Measurements from ENCODE around the gene CCSER1.
"Not testable (repeated sequence)": the region's sequence is repeated elsewhere in the genome, so short reads cannot be mapped to it uniquely, and the experiment has no call there.

The CCSER1 gene

DNA sequence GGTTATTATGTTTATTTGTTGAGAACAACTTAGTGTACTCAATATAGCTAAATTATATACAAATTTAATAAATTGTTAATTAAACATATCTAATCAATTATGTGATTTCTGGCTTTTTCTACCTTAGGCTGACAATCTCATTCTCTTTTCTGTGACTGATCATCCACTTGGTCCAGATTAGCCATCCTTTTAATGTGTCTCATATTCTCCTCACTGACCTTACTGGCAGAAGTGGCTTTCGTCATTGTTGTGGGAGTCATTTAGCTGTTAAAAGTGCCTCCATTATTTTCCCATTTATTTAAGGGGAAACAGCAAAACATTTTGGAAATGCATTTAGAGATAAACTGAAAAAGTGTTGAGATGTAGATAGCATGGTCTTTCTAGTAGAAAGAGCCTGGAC, 172.2 kb downstream of the CCSER1 start:
- no peak for DNase-seq (ENCODE audit: low read depth)

DNA sequence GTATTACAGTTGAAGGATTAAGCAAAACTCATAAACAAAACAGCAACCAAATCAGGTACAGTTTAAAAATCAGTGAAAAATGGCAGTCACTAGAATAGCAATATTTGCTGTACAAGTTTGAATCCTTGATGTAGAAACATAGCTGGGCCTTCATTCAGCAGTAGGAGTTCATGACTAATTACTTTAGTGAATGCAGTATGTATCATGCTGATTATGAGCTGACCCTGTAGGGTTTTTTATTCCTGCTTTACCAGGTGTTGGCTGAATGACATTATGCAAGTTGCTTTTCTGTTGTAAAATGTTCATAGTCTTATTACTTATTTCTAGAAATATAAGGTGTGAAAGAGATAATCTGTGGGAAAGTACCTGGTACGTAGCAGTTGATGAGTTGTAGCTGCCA, 179.6 kb downstream of the CCSER1 start:
- DNase-seq (ENCODE audit: low read depth), result no peak

DNA sequence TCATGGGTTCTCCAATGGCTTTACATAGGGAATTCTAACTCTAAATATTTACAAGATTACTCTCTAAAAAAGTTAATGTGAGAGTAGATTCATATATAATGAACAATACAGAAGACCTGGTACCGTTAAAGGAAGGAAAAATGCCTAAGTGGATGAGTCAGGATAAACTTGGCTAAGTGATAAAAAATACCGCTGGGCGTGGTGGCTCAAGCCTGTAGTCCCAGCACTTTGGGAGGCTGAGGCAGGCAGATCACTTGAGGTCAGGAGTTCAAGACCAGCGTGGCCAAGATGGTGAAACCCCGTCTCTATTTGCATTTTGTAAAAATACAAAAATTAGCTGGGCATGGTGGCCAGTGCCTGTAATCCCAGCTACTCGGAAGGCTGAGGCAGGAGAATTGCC, 189.9 kb downstream of the CCSER1 start:
- not testable (repeated sequence) for DNase-seq (ENCODE audit: low read depth)

DNA sequence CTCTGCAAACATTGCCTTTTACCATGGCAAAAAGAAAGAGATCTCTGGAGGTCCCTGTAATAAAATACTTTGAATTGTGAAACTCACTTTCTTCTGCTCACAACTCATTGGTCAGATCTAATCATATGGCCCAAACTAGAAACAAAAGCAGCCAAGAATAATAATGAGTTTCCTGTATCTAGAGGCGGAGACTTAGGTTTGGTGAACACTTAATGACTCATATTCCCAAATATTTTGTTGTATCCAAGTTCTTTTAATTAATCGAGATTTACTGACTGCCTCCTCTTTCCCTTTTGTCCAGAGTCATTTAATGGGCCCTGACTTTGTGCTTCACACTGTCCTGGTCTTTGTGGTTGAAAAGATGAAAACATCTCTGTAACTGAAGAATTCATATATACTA, 190.6 kb downstream of the CCSER1 start:
- DNase-seq (ENCODE audit: low read depth), result no peak

DNA sequence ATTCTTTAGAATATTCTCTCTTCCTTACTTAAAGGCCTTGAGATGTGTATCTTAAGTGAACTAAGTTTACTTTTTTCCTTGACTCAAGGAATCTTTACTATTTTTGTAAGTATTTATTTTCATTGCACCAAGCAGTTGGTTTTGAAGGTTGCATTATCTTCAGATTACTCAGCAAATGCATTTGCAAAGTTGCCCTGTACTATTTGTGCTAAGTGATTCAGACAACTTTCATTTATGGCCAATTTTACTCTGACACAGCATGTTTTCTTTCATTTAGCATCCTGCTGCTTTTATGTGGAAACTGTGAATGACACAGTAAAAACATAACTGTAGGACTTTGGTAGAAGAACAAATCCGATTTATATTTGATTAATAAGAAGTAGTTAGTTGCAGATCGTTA, 191.0 kb downstream of the CCSER1 start:
- DNase-seq (ENCODE audit: low read depth), result no peak

DNA sequence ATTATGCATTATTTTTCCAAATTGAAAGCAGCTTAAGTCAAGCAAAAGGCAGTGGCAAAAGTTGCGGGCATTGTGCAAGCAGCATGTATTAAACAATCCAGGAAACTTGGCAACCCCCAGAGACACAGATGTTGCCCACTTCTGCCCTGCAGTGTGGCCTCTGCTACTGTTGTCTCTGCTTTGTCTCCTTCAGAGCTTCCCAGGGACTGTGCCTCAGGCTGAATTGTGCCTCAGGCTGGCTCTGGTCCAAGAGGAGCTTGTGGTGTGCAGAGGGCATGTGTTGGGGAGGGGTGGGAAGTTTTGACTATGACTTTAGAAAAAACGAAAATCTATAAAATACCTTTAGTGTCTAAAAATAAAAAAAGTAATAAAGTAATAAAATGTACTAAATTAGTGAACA, 201.4 kb downstream of the CCSER1 start:
- no peak for DNase-seq (ENCODE audit: low read depth)

DNA sequence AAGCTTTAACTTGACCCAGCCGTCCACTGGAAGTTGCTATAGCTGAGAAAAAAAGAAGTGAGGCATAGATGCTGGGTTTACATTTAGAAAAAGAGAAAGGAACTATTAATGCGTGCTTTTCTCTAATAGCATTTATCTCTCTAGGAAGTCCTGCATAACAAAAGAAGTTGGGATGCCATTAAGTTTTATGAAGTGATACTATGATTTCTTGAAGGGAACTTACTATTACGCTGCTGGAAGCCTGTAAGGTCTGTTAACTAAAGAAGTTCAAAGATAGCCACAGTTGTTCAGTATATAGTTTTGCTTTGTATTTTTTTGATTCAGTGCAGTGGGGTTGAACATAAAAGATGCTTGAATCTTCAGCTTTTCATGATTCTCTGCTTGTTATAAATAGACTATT, 203.4 kb downstream of the CCSER1 start:
- no peak for DNase-seq (ENCODE audit: low read depth)

DNA sequence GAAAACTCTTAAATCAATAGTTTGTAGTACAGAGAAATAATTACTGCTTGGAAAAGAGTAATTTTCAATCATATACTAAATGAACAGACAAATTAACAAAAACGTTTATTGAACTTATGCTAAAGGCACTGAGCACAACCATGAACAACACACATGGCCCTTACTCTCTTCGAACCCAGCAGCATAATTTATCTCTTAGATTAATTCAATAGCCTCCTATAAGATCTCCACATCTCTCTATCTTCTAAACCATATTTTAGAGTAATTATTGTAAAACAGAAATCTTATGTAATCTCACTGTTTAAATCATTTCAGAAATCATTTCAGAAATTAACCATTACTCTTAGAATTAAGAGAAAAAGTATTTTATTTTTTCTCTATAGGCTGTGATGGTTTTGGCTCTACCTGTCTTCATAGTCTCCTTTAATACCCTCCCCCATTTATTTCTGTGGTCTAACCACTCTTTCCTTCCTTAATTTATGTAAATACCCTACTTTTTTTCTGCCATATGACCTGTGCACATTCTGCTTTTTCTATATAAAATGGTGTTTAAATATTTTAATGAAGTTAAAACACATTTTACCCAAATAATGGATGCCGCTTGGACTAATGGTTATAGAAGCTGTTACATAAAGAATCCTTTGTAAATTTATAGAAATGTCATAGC, 218.5 kb downstream of the CCSER1 start:
- DNase-seq (ENCODE audit: low read depth), result no peak

DNA sequence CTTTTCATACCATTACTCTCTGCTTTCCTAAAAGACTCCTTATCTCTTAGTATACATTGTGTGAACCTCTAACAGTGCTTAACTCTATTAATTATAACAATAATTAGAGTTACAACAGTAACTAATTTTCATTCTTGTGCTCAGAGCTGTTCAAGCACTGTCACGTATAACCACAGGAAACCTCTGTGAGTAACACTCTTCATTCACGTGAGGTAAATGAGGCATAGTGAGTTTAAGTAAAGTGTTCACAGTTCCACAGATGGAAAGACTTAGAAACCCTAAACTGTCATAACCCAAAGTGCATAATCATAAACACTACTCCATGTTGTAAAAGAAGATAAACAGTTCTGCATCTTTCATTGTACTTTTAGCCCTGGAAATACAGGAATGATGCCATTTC, 222.4 kb downstream of the CCSER1 start:
- DNase-seq (ENCODE audit: low read depth), result no peak

DNA sequence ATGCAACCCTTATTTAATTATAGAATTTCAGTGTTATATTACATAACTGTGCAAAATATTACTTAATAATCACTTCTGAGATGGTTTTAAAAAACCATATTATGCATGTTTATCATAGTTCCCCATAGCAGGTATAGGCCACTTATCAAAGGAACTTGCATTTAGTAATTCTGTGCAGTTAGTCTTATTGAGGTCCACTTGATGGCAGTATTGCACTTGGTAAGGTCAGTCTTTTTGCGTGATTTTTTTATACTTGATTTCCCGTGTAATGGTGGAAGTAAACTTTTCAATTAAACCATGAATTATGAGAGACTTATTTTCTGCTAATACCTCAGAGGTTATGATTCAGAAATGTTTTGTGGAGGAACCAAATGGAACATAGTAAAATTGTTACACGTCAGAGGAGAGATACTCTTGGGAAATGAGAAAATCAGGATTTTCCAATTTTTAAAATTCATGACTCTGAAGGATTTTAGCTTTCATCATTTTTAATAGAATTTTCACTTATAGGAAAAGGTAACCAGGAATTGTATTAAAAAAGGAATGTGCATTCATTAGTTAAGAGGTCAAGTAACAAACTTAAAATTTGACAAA, 230.0 kb downstream of the CCSER1 start:
- DNase-seq (ENCODE audit: low read depth), result no peak

DNA sequence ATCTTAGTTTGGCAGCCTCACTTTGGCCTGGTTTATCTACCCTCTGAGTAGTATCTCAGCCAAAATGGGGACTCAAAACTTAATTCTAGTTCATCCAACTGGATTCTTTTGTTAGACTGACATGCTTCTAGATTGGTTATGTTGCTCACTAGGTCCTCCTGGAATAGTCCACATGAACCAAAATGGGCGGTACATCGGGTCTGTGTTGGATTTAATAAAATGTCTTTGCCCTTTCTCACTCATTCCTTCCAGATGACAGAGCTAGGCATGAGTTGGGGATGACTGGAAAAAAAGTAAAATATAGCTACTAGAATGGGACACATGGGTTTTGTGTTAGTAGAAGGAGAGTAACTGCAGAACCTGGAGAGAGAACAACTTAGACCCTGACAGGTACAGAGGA, 247.9 kb downstream of the CCSER1 start:
- DNase-seq (ENCODE audit: low read depth), result no peak

DNA sequence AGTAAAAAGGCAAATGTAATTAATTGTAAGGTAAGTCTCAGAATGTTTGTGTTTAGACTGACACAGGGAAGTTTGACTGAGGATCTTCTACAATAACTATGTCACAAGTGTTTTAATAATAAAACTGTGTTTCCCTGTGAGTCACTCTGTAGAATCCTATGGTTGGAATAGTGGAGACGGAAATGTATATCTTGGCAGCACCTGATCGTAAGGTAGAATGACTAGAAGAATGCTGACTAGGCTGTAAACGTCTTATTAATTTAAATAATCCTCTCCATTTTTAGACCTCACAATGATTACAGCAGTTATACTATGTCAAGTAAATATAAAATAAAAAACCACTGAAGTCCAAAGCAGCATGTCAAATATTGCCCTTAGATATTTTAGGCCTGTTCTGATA, 266.0 kb downstream of the CCSER1 start:
- no peak for DNase-seq (ENCODE audit: low read depth)

DNA sequence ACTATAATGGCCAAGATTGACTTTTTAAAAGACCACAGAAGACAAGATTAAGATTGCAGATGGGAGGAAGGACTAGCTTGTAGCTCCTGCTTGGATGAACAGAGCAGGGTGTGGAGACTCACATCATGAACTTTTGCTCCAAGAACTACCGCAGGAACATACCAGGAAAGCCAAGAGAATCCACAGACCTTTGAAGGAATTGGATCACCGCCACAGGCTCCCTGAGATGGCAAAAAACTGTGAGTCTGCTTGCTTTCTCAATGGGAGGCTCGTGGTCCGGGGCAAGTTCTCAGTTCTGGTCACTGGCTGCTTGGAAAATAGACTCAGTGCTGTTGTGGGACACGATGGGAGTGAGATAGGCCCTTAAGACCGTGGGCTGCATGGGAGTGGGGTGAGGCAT, 276.6 kb downstream of the CCSER1 start:
- DNase-seq (ENCODE audit: low read depth), result no peak

DNA sequence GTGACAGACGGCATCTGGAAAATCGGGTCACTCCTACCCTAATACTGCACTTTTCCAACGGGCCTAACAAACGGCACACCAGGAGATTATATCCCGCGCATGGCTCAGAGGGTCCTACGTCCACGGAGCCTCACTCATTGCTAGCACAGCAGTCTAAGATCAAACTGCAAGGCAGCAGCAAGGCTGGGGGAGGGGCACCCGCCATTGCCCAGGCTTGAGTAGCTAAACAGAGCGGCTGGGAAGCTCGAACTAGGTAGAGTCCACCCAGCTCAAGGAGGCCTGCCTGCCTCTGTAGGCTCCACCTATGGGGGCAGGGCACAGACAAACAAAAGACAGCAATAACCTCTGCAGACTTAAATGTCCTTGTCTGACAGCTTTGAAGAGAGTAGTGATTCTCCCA, 280.7 kb downstream of the CCSER1 start:
- DNase-seq (ENCODE audit: low read depth), result not testable (repeated sequence)

DNA sequence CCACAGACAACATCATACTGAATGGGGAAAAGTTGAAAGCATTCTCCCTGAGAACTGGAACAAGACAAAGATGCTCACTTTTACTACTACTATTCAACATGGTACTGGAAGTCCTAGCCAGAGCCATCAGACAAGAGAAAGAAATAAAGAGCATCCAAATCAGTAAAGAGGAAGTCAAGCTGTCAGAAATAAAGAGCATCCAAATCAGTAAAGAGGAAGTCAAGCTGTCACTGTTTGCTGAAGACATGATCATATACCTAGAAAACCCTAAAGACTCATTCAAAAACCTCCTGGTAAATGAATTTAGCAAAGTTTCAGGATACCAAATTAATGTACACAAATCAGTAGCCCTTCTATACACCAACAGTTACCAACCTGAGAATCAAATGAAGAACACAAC, 285.6 kb downstream of the CCSER1 start:
- not testable (repeated sequence) for DNase-seq (ENCODE audit: low read depth)

DNA sequence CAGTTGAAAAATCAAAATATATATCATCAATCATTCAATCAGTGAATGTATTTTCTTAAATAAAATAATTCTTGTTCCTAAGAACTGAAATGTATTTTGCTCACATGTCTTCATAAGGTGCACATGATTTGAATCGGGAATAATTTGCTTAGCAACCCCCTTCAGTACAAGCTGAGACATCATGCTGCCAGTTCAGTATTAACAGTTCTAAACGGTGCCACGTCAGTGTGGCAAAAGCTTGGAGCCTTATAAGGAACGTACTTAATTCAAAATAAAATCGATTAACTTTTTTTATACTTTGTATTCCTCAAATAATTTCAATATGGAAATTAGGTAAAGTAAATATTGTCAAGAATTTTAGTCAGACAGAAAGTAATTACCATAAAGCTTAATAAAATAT, 287.9 kb downstream of the CCSER1 start:
- DNase-seq (ENCODE audit: low read depth), result no peak

DNA sequence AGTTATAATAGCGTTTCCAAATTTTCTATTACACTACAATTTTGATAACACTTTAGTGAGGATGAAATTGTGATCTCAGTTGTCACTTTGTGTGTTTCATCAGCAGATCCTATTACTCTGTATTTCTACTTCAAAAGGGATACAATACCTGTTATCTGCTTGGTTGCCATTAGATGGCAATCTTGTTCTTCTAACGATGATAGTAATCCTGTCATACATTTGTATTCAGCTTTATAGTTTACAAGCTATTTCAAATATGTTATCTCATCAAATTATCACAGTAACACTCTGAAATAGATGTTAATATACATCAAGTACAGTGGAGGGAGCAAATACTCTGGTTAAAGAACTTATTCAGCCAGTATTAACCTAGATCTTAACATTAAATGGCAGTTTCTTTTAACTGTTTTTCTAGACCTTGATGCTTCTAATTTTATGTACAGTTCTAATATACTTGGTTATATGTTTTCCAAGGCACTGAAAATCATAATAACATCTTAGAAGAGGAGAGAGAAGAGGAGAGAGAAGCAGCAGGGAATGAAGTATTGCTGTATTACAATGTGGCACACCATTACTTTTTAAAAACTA, 292.0 kb downstream of the CCSER1 start:
- DNase-seq (ENCODE audit: low read depth), result no peak

DNA sequence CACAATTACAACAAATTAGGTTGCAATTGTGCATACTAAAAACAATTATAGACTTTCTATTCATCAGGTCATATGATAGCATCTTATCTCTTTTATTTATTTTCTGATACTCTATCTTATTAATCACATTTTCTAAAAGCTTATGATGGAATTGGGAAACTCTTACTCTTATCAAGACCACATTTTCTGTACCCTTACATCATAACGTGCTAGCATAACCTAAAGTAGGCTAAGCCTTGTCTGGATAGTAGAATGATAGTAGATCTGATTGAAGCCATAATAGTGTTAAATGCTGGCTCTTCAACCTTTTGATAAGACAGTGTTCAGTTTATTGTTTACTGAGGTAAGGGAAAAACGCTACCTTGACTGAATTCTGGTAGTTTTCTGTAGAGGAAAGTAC, 294.0 kb downstream of the CCSER1 start:
- DNase-seq (ENCODE audit: low read depth), result no peak

DNA sequence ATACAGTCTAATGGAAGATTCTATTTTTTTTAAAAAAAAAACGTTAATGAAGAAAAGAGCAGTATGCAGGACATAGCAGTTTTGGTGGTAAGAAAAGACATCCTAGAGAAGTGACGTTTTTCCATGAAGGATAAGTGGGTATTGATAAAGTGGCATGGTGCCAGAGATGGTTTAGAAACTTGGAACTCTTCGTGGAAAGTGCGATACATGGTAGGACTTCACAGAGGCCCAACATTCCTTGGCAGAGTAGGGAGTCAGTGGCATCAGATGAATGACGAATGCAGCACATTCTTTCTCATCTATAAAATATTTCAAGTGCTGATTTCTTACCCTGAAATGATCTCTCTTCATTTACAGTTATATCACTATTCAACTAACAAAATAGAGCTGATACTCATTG, 298.7 kb downstream of the CCSER1 start:
- no peak for DNase-seq (ENCODE audit: low read depth)

DNA sequence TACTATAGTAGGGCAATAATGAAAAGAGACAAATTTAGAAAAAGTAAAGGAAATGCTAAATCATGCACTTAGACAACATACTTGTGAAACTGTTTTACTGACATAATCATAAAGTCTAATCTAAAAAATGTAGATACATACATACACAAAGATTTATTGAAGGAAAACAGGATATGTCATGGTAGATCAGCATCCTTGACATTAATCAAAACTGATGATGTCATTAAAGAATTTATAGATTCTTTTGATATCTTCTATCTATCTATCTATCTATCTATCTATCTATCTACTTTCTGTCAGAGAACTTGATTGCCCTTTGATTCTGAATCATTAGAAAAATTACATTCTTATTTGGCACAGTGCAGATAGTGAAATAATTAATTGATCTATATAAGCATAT, 311.3 kb downstream of the CCSER1 start:
- no peak for DNase-seq (ENCODE audit: low read depth)

DNA sequence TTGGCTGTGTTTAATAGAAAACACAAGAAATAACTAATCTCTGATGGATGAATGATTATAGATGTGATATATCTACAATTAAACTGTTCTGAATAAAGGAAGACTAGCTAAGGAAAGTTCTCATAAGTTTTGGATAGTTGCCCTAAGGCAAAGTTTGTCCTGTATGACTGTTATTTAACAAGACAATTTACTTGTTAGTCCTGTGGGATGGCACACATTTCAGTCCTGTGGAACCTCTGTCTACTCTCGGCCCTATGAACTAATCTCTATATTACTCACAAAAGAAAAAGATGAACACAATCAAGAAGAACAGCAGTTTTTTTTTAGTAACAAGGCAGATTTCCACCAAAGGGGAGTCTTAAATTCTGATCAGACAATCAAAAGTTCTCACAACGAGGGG, 314.6 kb downstream of the CCSER1 start:
- DNase-seq (ENCODE audit: low read depth), result no peak

DNA sequence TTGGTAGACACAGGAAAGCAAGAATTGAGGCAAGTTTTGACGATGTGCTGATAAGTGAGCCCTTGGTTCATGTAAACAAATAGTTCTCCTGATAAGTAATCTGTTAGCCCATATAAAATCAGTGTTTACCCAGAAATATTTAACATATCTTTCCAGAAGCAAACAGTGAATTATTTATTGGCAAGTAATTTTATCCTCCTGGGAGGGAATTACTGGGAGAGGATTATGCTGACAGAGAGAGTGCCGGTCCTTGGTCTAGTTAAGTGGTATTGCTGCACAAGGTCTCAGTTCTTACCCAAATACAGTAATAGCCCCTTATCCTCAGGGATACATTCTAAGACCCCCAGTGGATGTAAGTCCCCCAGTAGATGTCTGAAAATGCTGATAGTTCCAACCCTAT, 315.4 kb downstream of the CCSER1 start:
- DNase-seq (ENCODE audit: low read depth), result no peak

DNA sequence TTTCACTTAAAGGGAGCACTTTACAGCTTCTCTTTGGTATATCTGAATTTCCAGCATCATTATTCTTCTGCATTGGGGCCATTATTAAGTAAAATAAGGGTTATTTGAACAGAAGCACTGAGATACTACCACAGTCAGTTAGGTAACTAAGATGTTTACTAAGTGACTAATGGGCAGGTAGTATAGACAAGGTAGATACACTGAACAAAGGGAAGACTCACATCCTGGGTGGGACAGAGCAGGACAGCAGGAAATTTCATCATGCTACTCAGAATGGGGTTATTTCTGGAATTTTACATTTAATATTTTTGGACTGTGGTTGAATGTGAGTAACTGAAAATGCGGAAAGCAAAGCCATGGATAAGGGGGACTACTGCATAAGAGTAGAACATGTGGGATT, 316.0 kb downstream of the CCSER1 start:
- DNase-seq (ENCODE audit: low read depth), result no peak

DNA sequence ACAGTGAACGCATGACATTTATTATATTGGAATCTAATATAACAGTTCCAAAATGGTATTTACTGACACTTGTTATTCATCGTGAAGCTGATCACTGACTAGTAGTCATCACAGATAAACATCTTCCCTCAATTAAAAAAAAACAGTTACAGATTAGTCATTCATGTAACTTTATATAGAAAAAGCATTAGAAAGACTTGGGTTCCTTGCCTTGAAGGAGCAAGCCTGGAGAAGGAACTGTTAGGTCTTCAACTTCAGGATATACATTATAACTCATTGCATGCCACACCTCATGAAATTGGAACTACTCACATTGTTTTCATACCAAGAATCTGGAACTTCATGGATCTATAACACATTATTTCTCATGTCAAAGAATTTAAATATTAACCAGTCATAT, 317.7 kb downstream of the CCSER1 start:
- DNase-seq (ENCODE audit: low read depth), result no peak

Data from T-helper 22 cell (primary cell).